ENCODE data around the gene ADCY3. TPM values are rescaled to one million over a fixed set of nuclear protein-coding genes. Genes with fewer than 3 reads are reported as not detected.
"Not testable (repeated sequence)": the region's sequence is repeated elsewhere in the genome, so short reads cannot be mapped to it uniquely, and the experiment has no call there.

ADCY3 gene
- total RNA-seq, 6 experiments from 2014 or later, result 54.4 to 80.7 (median 72.0) TPM

- Mint-ChIP-seq H3K27ac (no peak overlapping the region), H3K4me1 (ENCODE audit: low read depth) (peaks cover 16% of the 10 kb centered on the region), H3K4me3 (no peak overlapping the region), H3K9me3 (no peaks in the 10 kb centered on the region), H3K27me3 (ENCODE audit: insufficient read depth) (no peaks in the 10 kb centered on the region), H3K36me3 (ENCODE audit: low read depth) (peaks cover 3% of the 10 kb centered on the region; the same call in 1 of the 2 replicates)
- no peak for TF ChIP-seq CTCF (IDR thresholded peaks at IDR 0.05)
- no peak for DNase-seq
Observed at GRCh38 chr2:24836706-24837105, 83.3 kb downstream of the ADCY3 start.

GRCh38 chr2:24836206-24836605, 83.8 kb downstream of the ADCY3 start:
- peak overlapping the region; percentile 73; the same call in 1 of the 2 replicates for H3K27ac Mint-ChIP-seq
- H3K4me1 Mint-ChIP-seq (ENCODE audit: low read depth), result peaks cover 16% of the 10 kb centered on the region
- H3K9me3 Mint-ChIP-seq, result no peaks in the 10 kb centered on the region
- no peak for DNase-seq
- no peak overlapping the region for H3K4me3 Mint-ChIP-seq
- TF ChIP-seq CTCF (IDR thresholded peaks at IDR 0.05), result no peak
- H3K36me3 Mint-ChIP-seq (ENCODE audit: low read depth), result peaks cover 3% of the 10 kb centered on the region; the same call in 1 of the 2 replicates
- H3K27me3 Mint-ChIP-seq (ENCODE audit: insufficient read depth), result no peaks in the 10 kb centered on the region

GRCh38 chr2:24835411-24835810, 84.6 kb downstream of the ADCY3 start:
- Mint-ChIP-seq H3K4me1 (ENCODE audit: low read depth) (peaks cover 16% of the 10 kb centered on the region), H3K27ac (peak overlapping the region; percentile 73)
- H3K4me3 Mint-ChIP-seq; H3K36me3 Mint-ChIP-seq (ENCODE audit: low read depth); H3K9me3 Mint-ChIP-seq; H3K27me3 Mint-ChIP-seq (ENCODE audit: insufficient read depth): not testable (repeated sequence)
- peak; percentile 70 for DNase-seq

- no peak for TF ChIP-seq CTCF (IDR thresholded peaks at IDR 0.05)
- H3K27me3 Mint-ChIP-seq (ENCODE audit: insufficient read depth), result no peaks in the 10 kb centered on the region
- peaks cover 16% of the 10 kb centered on the region for H3K4me1 Mint-ChIP-seq (ENCODE audit: low read depth)
- peak overlapping the region; percentile 73 for H3K27ac Mint-ChIP-seq
- no peaks in the 10 kb centered on the region for H3K9me3 Mint-ChIP-seq
- no peak for DNase-seq
- no peak overlapping the region for H3K4me3 Mint-ChIP-seq
- peaks cover 3% of the 10 kb centered on the region; the same call in 1 of the 2 replicates for H3K36me3 Mint-ChIP-seq (ENCODE audit: low read depth)
Observed at GRCh38 chr2:24834733-24835395, 85.2 kb downstream of the ADCY3 start.

- no peak overlapping the region for H3K27ac Mint-ChIP-seq
- H3K27me3 Mint-ChIP-seq (ENCODE audit: insufficient read depth), result no peaks in the 10 kb centered on the region
- no peak overlapping the region for H3K4me3 Mint-ChIP-seq
- peaks cover 3% of the 10 kb centered on the region; the same call in 1 of the 2 replicates for H3K36me3 Mint-ChIP-seq (ENCODE audit: low read depth)
- no peak for DNase-seq
- no peaks in the 10 kb centered on the region for H3K9me3 Mint-ChIP-seq
- TF ChIP-seq CTCF (IDR thresholded peaks at IDR 0.05), result no peak
- peaks cover 16% of the 10 kb centered on the region for H3K4me1 Mint-ChIP-seq (ENCODE audit: low read depth)
Observed at GRCh38 chr2:24833821-24834732, 86.0 kb downstream of the ADCY3 start.

Measured in HFFc6 (cell line).